GM08714 (cell line): Measurements from ENCODE around the gene NINJ2.

Experiments
- H3K4me3 ChIP-seq: fragments of 200-500 bp; sonication (Bioruptor generic); 2 replicates; pipeline ENCODE4 v1.5.1; 2014; ENCODE audit warnings: mild to moderate bottlenecking, low read length, inconsistent platforms
- ZNF274 ChIP-seq: IDR thresholded peaks from 2 replicates; pipeline ENCODE4 v1.6.1; 2012; ENCODE audit warnings: mild to moderate bottlenecking, low read depth, low read length

NINJ2 gene

GRCh38 chr12:561391-561705 lies 101.9 kb downstream of the NINJ2 start:
- no peak for TF ChIP-seq ZNF274
- no peak overlapping the region for H3K4me3 ChIP-seq

DNA sequence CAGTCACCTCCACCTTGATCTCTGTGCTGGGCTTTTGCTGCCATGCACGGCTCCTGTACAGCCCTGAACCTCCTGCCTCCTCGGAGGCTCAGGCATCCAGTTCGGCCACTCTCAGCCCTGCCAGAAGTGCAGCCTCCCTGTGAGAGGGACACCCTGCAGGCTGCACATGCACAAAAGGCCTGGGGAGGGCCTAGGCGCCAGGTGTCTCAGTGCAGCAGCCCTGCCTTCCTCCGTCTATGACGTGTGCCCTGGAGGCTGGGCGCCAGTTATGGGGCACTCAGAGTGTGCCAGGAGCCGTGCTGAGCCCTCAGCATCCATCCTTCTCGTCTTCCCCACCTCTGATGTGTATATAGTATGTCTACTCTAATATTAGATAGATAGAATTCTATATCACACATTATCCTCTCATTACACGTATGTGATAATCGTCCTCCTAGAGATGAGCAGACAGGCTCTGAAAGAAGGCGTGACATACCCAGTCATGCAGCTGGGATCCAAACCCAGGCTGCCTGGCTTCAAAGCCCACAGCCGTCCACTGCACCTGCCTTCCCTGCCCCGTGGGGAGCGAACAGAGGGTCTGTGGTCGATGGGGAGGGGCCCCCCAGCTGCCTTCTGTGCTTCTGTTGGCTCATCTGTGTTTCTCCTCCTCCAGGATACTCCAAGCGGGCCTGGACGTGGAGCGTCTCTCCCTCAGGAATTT lies 102.4 kb downstream of the NINJ2 start:
- H3K4me3 ChIP-seq = no peak overlapping the region
- no peak for TF ChIP-seq ZNF274

DNA sequence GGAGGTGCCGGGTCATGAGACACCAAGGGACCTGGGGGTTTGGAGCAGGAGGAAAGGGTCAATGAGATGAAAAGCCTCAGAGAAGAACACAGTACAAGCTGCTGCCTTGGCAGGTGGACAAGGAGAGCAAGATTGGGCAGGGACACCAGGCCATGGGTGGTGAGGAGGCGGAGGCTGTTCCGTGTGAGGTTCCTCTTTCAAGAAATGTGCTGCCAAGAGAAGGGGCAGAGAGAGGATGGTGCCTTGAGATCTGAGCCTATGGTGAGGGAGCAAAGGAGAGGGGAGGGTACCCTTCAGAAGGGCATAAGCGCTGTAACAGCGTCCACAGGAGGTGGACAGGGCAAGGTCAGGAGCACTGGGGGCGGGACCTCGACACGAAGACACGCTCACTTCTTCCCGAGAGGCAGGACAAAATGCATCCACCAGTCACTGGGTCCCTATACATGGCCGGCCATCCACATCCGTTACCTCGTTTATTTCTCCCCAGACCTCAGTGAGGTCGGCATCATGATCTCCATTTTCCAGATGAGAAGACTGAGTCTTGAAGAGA lies 103.3 kb downstream of the NINJ2 start:
- H3K4me3 ChIP-seq = no peak overlapping the region
- TF ChIP-seq ZNF274 = no peak

DNA sequence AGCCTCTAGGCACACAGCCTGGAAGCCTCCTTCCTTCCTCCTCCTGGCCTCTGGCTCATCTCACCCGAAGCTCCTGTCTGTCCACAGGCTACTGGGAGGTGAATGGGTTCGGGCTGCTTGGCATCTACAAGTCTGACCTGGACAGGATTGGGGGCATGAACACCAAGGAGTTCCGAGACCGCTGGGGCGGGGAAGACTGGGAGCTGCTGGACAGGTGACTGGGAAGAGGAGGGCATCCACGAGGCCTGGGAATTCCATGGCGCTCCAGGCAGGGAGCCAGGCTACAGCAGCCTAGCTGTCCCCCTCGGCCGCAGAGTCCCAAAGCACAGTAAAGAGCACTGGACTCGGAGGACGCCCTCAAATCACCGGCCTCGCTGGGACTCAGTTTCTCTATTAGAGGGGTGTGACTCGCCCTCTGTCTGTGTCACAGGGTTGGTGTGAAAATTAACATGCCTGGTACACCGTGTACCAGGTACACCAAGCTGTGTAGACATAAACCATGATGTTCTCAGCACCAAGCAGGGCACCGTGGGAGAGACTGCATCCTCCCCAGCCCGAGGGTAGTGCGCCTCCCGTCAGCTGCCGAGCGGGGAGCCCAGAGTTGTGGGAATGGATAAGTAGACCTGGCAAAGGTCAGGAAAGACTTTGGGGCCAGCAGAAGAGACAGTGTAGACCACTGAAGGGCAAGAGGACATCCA lies 103.9 kb downstream of the NINJ2 start:
- H3K4me3 ChIP-seq = no peak overlapping the region
- no peak for TF ChIP-seq ZNF274

DNA sequence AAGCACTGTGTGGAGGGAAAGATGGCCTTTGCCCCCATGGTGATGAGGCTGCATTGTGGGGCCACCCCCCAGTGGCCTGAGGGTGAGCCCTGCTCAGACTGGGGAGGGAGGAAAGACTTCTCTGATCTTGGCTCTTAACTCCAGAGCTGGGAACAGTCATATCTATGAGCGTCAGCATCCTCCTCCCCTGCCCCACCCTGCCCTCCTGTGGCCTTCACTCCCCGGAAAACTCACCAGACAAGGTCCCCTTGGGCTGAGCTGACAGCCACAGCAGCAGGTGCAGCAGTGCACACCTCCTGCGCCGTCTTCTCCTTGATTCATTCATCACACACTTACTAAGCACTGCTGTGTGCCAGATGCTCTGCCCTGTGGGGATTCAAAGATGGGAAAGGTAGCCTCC lies 104.7 kb downstream of the NINJ2 start:
- no peak overlapping the region for H3K4me3 ChIP-seq
- TF ChIP-seq ZNF274 = no peak

- TF ChIP-seq ZNF274 = no peak
- no peak overlapping the region for H3K4me3 ChIP-seq
Observed at GRCh38 chr12:556498-556897, 106.7 kb downstream of the NINJ2 start.

DNA sequence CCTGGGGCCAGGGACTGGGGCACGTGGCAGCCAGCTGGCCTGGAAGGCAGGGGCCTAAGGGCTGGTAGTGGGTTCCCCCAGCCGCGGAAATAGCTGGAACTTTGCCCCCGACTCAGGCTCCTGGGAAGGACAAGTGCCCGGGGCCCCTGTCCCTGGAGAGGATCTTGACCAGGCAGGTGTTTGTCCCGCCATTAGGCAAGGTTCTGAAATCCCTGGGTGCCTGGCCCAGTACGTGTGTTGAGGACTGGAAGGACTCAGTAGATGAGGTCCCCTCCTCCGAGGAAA lies 109.3 kb downstream of the NINJ2 start:
- no peak overlapping the region for H3K4me3 ChIP-seq

DNA sequence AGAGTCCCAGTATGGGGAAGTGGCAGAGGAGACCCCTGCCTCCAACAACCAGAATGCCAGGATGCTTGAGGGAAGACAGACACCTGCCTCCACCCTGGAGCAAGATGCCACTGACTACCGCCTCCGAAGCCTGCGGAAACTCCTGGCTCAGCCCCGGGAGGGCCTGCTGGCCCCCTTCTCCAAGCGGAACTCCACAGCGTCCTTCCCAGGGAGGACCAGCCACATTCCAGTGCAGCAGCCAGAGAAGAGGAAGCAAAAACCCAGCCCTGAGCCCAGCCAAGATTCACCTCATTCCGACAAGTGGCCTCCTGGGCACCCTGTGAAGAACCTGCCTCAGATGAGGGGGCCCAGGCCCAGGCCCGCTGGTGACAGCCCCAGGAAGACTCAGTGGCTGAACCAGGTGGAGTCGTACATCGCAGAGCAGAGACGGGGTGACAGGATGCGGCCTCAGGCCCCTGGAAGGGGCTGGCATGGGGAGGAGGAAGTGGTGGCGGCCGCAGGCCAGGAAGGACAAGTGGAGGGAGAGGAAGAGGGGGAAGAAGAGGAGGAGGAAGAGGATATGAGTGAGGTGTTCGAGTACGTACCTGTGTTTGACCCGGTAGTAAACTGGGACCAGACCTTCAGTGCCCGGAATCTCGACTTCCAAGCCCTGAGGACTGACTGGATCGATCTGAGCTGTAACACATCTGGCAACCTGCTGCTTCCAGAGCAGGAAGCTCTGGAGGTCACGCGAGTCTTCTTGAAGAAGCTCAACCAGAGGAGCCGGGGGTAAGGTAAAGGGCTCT lies 109.8 kb downstream of the NINJ2 start:
- H3K4me3 ChIP-seq = no peak overlapping the region
- TF ChIP-seq ZNF274 = no peak

More for the DNA sequence above, 109.3 kb downstream of the NINJ2 start:
- no peak for TF ChIP-seq ZNF274

DNA sequence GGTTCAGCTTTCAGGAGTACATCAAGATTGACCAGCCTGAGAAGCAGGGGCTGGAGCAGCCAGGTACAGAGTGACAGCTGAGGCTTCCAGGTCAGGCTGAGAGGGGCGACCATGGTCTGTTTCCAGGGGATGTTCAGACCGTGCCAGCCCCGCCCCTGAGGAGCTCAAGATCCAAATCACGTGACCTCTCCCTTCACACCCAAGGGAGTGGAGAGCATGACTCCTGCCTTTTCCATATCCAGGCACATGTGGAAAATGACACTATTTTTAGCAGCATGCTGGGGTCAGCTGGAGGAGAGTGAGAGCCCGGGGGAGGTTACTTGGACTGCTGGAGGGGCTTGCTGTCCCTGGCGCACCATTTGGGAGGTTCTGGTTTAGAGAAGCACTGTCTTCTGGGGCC lies 110.8 kb downstream of the NINJ2 start:
- no peak for TF ChIP-seq ZNF274
- H3K4me3 ChIP-seq = no peak overlapping the region

DNA sequence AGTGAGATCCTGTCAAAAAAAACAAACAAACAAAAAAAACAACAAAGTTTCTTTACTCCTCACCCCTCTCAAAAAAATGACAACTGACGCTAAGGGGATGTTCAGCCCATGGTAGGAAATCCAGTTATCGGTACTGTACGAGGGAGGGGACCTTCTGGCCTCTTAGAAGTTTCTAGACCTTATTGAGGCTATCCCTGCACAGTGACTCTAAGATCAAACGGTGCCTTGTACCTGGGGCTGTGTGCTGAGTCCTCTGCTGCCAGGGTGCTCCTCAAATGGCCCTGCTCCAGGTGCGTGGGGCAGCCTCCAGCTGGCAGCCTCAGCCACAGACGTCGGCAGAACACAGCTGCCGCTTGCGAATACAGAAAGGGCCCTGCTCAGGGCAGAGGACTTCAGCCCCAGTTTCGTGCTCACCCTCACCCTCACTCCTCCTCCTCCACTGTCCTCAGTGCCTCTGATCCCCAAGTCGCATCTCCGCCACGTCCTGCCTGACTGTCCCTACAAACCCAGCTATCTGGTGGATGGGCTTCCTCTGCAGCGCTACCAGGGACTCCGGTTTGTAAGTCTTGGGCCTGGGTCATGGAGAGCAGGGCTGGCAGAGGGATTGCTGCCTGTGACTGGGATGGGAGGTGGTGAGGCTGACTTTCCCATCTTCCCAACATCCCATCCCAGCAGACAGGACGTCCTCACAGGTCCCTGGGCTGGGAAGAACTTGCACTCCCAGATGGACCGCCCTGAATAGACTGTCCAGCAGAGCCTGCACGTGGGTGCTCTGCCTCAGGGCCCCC lies 112.6 kb downstream of the NINJ2 start:
- H3K4me3 ChIP-seq = no peak overlapping the region
- TF ChIP-seq ZNF274 = no peak

DNA sequence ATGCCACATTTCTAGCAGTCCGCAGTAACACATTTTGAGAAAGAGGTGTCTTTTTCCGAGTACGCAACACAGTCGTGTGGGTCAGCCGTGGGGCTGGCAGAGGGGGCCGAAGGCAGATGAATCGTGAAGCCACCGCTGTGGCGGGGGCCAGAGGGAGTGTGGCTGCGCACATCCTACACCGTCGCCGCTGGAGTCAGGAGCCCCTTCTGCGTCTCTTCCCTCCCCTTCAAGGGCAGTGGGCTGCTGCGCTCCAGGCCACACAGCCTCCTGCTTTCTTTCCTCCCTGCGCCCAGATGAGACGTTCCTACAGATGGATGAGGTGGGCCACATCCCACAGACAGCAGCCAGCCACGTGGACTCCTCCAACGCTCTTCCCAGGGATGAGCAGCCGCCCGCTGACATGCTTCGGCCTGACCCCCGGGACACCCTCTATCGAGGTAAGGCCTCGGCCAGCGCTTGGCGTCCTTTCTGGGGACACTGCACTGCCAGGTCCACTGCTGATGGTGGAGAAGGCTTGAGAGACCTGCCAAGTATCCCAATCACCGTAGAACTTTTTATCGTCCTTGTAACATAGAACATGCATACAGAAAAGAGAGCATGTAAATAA lies 113.7 kb downstream of the NINJ2 start:
- no peak for TF ChIP-seq ZNF274
- no peak overlapping the region for H3K4me3 ChIP-seq

DNA sequence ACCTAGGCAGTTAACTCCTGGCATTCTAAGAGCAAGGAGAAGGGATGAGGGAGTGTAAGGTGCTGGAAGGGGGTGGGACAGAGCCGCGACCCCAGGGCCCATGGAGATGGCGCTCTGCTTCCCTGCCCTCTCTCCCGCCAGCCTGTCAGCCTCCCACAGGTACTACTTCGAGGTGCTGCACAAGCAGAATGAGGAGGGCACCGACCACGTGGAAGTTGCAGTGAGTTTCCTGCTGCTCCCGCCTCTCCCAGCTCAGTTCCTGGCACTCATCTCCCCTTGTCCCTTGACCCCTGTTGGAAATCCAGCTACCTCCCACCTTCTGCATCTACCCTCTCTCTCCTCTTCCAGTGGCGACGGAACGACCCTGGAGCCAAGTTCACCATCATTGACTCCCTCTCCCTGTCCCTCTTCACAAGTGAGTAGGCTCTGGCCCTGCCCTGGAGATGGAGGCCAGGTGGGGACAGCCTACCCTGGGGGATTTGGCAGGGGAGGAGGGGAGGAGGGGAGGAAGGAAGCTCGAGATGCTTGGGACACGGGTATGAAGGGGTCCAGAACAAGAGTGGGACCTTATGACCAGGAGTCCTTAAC lies 115.3 kb downstream of the NINJ2 start:
- TF ChIP-seq ZNF274 = no peak
- H3K4me3 ChIP-seq = no peak overlapping the region
